Testis (tissue), 2 donors: ENCODE measurements around the gene KIF26B.

Experiments used
- CTCF ChIP-seq, 3 experiments: fragments of 450-650 bp in 2 of 3; fragments of 200-600 bp in 1 of 3; sonication (generic) in 1 of 3; IDR thresholded peaks; one replicate each; pipeline ENCODE4 v1.5.1; 2016 to 2019; ENCODE audit warnings: antibody characterized with exemption in 3 of 3, mild to moderate bottlenecking in 2 of 3, moderate library complexity in 1 of 3
- POLR2A ChIP-seq: fragments of 450-650 bp; IDR thresholded peaks from one replicate; pipeline ENCODE4 v1.6.1; 2017; ENCODE audit warnings: antibody characterized with exemption, mild to moderate bottlenecking, moderate library complexity

- TF ChIP-seq CTCF (IDR thresholded peaks at IDR 0.05) = no peak
- TF ChIP-seq POLR2A = no peak
These were observed 531.2 kb downstream of the KIF26B start for GRCh38 chr1:245686006-245686405.
